A673 (cell line): ENCODE data around the gene NFS1. TPM values are rescaled to one million over a fixed set of nuclear protein-coding genes. Genes with fewer than 3 reads are reported as not detected.

Experiments used
- BruUV-seq: library from RNA; stranded (reverse); fragments of 400-500 nt; replicated peaks from 2 replicates; lab custom pipeline; 2021; lab: Mats Ljungman, UMichigan
- CTCF ChIA-PET: fragments of 300-600 bp; sonication (Branson Sonifier 250); formaldehyde crosslinking; loops from one replicate; lab custom pipeline; 2022; ENCODE audit warnings: antibody characterized with exemption; lab: Charles Lee
- POLR2A ChIA-PET: fragments of 300-600 bp; sonication (Branson Sonifier 250); formaldehyde crosslinking; loops from one replicate; lab custom pipeline; 2022; ENCODE audit warnings: antibody characterized with exemption; ENCODE audit not compliant: low non-redundant PET; lab: Charles Lee
- DNase-seq: peaks from one replicate; pipeline ENCODE4 v3.0.0-alpha.2; 2015; ENCODE audit warnings: low spot score
- H3K27ac ChIP-seq: fragments of 200-600 bp; sonication (generic); 2 replicates; pipeline ENCODE4 v1.5.1; 2016; ENCODE audit warnings: mixed run types, low read depth, mild to moderate bottlenecking, mixed read lengths, antibody characterized with exemption, low read length; ENCODE audit not compliant: poor library complexity, severe bottlenecking
- H3K27me3 ChIP-seq: fragments of 200-600 bp; sonication (generic); replicated peaks from 2 replicates; pipeline ENCODE4 v1.6.1; 2017; ENCODE audit warnings: mixed run types, low read depth, mild to moderate bottlenecking, mixed read lengths, antibody characterized with exemption, low read length; ENCODE audit not compliant: insufficient read depth, poor library complexity
- H3K36me3 ChIP-seq: fragments of 200-600 bp; sonication (generic); 2 replicates; pipeline ENCODE4 v1.6.1; 2016; ENCODE audit warnings: mixed run types, mild to moderate bottlenecking, mixed read lengths, antibody characterized with exemption, low read length; ENCODE audit not compliant: insufficient read depth, poor library complexity, severe bottlenecking
- H3K4me1 ChIP-seq: fragments of 200-600 bp; sonication (generic); 2 replicates; pipeline ENCODE4 v1.6.1; 2017; ENCODE audit warnings: mixed run types, mild to moderate bottlenecking, mixed read lengths, antibody characterized with exemption, low read length; ENCODE audit not compliant: insufficient read depth, poor library complexity, severe bottlenecking
- H3K4me3 ChIP-seq: fragments of 200-600 bp; sonication (generic); 2 replicates; pipeline ENCODE4 v1.5.1; 2016; ENCODE audit warnings: low read depth, mixed run types, mild to moderate bottlenecking, mixed read lengths, low read length; ENCODE audit not compliant: poor library complexity, severe bottlenecking
- H3K9me3 ChIP-seq: fragments of 200-600 bp; sonication (generic); 2 replicates; pipeline ENCODE4 v1.6.1; 2016; ENCODE audit warnings: mixed run types, low read depth, mild to moderate bottlenecking, mixed read lengths, antibody characterized with exemption, low read length; ENCODE audit not compliant: poor library complexity, severe bottlenecking
- EZH2 ChIP-seq: fragments of 200-600 bp; sonication (generic); IDR thresholded peaks from 2 replicates; pipeline ENCODE4 v1.6.1; 2017; ENCODE audit warnings: borderline replicate concordance, low read depth, mild to moderate bottlenecking, mixed read lengths, antibody characterized with exemption, low read length; ENCODE audit not compliant: poor library complexity, severe bottlenecking
- intact Hi-C: fragments of 100-400 bp; cut with micrococcal nuclease; formaldehyde crosslinking; loops from one replicate; pipeline ENCODE4 v1.10.0; 2022; ENCODE audit not compliant: unreplicated experiment
- total RNA-seq: library from RNA; stranded (reverse); gene quantifications from 2 replicates; pipeline ENCODE4 v1.2.3, GENCODE V29; 2021
- TF ChIP-seq, protein P1 (sequence below): fragments of 300-800, 200-600 bp; sonication (generic); conservative IDR thresholded peaks from 2 replicates; pipeline ENCODE4 v1.5.1; 2017; ENCODE audit warnings: low read depth, mild to moderate bottlenecking, antibody characterized with exemption, low read length, moderate library complexity, mixed read lengths

NFS1 gene
- total RNA-seq, 1 experiment from 2014 or later: 22.2 TPM

DNA sequence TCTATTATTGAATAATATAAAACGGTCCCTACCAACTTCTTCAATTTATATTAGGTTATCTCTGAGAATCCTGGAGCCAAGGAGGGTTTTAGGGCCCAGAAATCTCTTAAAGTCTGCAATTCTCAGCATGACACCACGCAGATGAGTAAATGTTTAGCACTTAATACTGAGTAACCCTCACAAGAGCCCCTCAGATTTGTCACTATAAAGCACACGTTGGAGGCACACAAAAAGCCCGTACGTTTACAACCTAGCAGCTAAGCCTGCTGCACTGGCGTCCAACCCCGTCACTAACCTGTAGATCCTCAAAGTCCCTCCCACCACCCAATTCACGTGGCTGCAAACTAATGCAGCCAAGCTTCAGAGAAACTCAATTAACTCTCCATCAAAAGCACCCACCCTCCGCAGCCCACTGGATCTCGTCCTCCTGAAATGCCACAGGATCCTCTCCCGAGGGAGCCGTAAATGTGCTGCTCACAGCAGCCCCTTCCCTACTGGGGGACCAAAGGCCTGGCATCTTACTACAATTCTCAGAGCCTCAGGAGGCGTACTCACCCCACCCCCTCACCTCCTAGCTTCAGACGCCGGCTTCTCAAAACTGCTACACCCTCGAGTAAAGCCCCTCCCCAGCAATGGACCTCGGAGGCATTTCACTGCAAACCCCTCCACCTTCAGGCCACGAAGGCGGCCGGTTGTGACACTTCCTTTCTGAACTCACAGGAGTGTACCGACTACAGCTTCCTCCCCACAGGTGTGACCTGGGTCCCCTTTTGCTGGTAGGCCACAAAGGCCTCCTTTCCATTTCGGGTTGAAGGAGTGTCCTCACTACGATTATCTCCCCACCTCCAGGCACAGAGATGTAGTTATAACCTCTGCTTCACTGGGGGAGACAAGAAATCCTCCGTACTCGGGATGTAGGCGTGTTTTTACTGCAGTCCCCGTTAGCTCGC is 35.4 kb downstream of the NFS1 start:
- intact Hi-C loops: no loop called here
- TF ChIP-seq, protein P1, sequence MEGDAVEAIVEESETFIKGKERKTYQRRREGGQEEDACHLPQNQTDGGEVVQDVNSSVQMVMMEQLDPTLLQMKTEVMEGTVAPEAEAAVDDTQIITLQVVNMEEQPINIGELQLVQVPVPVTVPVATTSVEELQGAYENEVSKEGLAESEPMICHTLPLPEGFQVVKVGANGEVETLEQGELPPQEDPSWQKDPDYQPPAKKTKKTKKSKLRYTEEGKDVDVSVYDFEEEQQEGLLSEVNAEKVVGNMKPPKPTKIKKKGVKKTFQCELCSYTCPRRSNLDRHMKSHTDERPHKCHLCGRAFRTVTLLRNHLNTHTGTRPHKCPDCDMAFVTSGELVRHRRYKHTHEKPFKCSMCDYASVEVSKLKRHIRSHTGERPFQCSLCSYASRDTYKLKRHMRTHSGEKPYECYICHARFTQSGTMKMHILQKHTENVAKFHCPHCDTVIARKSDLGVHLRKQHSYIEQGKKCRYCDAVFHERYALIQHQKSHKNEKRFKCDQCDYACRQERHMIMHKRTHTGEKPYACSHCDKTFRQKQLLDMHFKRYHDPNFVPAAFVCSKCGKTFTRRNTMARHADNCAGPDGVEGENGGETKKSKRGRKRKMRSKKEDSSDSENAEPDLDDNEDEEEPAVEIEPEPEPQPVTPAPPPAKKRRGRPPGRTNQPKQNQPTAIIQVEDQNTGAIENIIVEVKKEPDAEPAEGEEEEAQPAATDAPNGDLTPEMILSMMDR: no peak
- TF ChIP-seq EZH2: no peak
- Histone ChIP-seq H3K27ac (peak overlapping the region; percentile 97), H3K9me3 (no peaks in the 10 kb centered on the region), H3K36me3 (peaks cover 1% of the 10 kb centered on the region), H3K4me1 (peaks cover 19% of the 10 kb centered on the region), H3K27me3 (no peaks in the 10 kb centered on the region), H3K4me3 (peak overlapping the region; percentile 69)
- peak; percentile 64 for DNase-seq
- ChIA-PET CTCF (no interaction called here), POLR2A (no interaction called here)
- no TSS peak for BruUV-seq

DNA sequence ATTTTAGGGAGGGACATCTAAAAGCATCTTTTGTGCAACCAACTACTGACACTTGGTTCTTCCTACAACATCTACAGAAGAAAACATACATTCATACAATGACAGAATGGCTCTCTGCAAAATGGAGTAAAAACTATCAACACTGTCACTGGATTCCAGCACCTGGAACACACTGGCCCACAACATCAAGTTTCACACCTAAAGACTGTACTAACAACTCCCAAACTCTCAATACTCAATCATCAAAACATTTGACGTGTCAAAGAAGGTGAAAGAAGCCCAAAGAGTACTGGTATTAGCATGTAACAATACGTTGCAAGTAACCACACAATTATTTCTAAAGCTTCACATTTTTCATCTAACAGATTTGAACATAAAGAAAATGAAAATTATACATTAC is 36.6 kb downstream of the NFS1 start:
- intact Hi-C loops: no loop called here
- ChIA-PET CTCF (no interaction called here), POLR2A (no interaction called here)
- H3K9me3 ChIP-seq: no peaks in the 10 kb centered on the region
- no peak for DNase-seq
- peak overlapping the region; percentile 69 for H3K4me3 ChIP-seq
- H3K27me3 ChIP-seq: no peaks in the 10 kb centered on the region
- H3K36me3 ChIP-seq: no peaks in the 10 kb centered on the region
- no peak for TF ChIP-seq EZH2
- no peak overlapping the region for H3K27ac ChIP-seq
- H3K4me1 ChIP-seq: peaks cover 22% of the 10 kb centered on the region
- no TSS peak for BruUV-seq

DNA sequence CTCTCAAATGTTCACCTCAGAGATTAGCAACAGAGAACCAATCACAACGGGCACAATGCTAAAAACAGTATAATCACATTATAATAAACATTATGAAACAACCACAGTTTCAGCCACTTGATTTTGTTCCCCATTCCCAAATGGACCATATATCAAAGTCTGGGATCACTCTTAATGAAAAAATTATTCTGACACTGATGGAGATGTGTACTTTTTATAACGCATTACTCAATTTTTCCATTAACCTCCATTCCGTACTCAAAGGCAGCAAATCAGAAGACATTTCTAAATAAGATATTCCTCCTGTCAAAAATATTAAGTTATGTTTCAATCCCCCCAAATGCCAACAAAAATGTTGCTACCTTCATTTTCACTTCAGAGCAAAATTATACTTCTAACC is 37.2 kb downstream of the NFS1 start:
- CTCF ChIA-PET: no interaction called here

More for the DNA sequence above, 37.2 kb downstream of the NFS1 start:
- no peaks in the 10 kb centered on the region for H3K27me3 ChIP-seq
- peaks cover 28% of the 10 kb centered on the region for H3K4me1 ChIP-seq
- TF ChIP-seq EZH2: no peak
- TF ChIP-seq, protein P1: no peak
- intact Hi-C loops: no loop called here
- H3K36me3 ChIP-seq: no peaks in the 10 kb centered on the region
- POLR2A ChIA-PET: no interaction called here
- no peak for DNase-seq
- H3K9me3 ChIP-seq: no peaks in the 10 kb centered on the region
- H3K27ac ChIP-seq: peak overlapping the region; percentile 38
- BruUV-seq: no TSS peak
- peak overlapping the region; percentile 69 for H3K4me3 ChIP-seq
